Measurements from ENCODE around the gene AEBP1.
A peak's percentile ranks its signal among the peaks of the same experiment; 100 is the strongest.
"Not testable (repeated sequence)": the region's sequence is repeated elsewhere in the genome, so short reads cannot be mapped to it uniquely, and the experiment has no call there.

AEBP1 gene

DNA sequence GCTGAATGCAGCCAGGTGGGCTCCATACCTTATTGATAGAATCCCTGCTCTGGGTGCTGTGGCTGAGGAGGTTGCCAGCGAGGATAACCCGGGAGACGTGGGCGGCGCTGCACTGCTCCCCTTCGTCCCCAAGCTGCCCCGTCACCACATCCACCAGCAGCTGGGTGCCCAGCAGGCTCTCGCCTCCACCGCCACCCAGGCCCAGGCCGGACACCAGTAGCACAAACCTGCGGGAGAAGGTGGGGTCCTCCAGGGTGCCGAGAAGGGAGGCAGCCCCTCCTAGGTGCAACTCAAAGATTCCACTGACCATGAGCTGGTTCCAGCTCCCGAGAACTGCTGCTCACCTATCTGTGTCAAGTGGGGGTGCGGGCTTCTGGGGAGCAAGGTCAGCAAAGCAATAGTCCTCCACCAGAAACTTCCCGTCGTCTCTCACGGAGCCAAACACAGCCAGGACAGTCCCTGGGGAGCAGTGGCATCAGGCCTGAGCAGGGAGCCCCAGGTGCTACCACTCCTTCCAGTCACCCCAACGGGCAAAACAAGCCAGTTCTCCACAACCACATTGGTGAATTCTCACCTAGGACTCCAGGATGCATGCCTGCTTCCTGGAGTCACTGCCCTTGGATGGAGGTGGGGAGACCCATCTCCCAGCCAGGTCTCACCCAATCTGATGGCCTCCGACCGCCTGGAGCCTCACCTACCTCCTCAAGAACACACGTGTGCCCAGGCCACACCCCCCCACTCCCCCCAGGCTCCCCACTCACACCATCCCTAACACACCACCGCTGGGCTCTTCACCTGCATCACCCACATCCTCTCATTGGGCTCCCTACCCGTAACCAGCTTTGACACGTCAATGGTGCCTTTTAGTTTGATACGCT, 12.9 kb downstream of the AEBP1 start:
- DNase-seq (ENCODE audit: low read depth in 2 of 3, low spot score in 1 of 3), result no peak

DNA sequence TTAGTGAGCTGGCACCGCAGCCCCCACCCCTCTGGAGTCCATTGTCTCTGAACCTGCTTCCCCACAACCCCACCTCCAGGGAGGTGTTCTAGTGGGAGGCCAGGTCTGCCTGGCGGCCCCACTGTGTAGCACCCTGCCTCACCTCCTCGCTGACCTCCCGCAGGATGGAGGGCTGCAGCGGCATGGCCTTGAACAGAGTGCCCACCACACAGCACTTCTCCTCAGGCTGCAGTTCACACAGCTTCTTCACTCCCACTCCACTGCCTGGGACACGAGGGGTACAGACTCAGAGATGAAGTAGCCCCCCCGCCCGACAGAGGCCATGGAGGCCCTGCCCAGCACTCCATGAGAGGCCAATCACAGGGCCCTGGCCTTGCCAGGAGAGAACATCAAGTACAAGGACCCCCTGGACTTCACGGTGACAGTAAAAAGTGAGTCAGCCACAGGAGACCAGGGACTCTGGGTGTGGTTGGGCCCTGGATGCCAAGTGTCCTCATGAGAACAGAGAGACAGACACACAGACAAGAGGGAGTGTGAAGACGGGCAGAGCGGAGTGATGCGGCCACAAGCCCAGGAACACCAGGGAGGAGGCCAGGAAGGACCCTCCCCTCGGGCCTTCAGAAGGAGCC, 13.8 kb downstream of the AEBP1 start:
- DNase-seq (ENCODE audit: low read depth in 2 of 3, low spot score in 1 of 3), result no peak

DNA sequence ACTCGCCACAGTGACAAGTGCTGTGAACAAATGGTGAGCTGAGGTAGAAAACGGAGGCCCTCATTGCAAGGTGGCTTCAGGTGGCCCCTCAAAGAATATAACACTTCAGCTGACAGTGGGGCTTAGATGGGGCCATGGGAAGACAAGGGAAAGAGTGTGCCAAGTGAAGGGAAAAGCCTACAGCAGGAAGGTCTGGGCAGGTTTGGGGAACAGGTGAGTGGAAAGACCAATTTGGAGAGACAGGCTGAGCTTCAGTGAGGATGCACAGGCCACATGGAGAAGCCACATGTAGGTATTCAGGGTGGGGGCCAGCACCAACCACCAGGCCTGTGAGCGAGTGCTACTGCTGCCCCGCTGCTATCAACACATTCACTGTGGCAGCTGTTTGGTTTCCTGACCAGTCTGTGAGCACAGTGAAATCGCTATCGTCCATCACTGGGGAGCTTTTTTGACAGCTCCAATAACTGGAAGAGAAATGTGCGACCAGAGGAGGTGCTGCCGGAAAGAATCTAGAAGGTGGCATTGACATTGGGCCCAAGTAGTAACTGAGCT, 15.8 kb downstream of the AEBP1 start:
- DNase-seq (ENCODE audit: low read depth in 2 of 3, low spot score in 1 of 3), result no peak

DNA sequence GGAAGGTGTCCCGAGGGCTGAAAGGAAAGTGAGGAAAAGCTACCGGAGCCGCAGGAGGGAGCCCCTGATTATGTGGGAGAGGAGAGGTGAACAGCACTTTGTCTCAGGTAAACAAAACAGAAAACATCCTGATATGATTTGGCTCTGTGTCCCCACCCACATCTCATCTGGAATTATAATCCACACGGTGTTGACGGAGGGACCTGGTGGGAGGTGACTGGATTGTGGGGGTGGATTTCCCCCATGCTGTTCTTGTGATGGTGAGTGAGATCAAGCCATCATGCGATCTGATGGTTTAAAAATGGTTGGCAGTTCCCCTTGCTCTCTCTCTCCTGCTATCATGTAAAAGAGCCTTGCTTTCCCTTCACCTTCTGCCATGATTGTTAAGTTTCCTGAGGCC, 16.2 kb downstream of the AEBP1 start:
- no peak for DNase-seq (ENCODE audit: low read depth in 2 of 3, low spot score in 1 of 3)

DNA sequence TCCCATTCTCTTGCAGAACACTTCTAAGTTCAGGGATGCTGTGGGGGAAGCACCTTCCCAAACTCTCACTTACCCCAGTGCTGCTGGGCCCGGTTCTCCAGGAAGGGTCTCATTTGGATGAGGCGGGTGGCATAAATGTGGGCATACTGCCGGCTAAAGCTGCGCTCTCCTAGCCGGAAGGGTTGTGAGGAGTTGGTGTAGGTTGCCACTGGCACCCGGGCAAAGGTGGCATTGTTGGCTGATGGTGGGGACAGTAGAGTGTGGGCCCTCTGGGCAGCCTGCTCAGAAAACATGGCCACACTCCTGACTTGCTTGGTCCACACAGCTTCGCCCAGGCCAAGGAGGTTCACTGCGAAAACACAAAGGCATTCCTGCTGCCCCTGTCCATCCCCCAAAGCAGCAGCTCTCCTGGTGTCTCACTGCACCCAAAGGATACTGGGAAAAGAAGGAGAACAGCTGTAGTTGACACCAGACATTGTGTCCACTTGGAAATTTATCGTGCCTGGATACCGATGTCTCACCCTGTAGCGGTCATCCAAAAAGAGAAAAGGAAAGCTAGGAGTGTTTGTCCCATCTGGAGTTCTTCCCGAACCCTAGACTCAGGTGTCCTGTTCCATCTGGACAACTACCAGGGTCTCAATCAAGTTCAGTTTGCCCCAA, 17.7 kb downstream of the AEBP1 start:
- DNase-seq (ENCODE audit: low read depth in 2 of 3, low spot score in 1 of 3), result no peak

DNA sequence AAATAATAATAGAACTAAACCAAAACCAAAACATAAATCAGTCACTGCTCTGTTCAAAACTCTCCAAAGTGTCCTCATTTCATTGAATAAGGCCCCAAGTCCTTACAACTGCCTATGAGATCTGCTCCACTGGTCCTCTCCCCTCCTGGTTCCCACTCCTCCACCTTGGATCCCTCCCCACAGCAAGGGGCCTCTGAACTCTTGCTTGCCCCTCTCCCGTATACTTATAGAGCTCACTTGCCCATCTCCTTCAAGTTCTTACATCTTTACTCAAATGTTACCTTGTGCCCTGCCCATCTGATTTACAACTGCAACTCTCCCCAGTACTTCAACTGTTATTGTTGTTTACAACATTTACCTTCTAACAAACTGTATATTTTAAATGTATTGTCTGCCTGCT, 18.4 kb downstream of the AEBP1 start:
- no peak for DNase-seq (ENCODE audit: low read depth in 2 of 3, low spot score in 1 of 3)

DNA sequence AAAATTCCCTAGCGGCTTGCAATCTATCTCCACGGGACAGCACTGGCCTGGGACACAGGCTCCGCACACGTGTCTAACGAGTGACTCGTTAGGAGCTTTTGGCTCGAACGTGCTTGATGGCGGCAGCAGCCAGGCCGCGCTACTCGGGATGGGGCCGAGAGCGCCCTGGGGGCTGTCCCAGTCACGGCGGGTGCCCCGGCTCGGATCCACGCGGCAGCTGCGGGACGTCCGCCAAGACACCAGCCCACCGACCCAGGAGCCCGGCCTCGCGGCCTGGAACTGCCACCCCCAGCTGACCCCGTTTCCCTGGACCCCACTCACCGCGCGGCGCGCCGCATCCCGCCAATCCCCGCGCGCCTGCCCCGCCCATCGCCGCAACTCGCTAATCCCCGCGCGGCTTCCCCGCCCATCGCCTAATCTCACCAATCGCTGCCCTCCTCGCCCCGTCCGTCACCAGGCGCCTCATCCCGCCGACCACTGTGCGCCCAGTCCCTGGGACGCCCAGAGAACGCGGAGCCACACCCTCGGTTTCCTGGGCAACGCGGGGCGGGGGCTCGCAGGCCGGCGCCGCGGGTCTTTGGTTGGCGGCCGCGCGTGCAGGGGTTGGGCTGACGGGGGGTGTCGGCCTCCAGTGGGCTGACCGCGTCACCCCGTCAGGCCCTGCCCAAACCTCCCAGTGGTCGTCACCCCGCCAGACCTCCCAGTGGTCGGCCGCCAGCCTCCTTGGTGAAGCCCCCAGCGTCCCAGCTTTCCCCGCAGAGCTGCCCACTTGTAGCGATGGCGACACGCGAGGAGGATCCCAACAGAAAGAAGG, 19.3 kb downstream of the AEBP1 start, which contains the start of gene POLD2:
Gene POLD2 (minus strand): TSS at position 359 of the 814 bp plus-strand sequence. CDS start 1,495 bp downstream, outside the sequence.
- DNase-seq (ENCODE audit: low read depth in 2 of 3, low spot score in 1 of 3), result peak; percentile 96 to 99 (median 96)

DNA sequence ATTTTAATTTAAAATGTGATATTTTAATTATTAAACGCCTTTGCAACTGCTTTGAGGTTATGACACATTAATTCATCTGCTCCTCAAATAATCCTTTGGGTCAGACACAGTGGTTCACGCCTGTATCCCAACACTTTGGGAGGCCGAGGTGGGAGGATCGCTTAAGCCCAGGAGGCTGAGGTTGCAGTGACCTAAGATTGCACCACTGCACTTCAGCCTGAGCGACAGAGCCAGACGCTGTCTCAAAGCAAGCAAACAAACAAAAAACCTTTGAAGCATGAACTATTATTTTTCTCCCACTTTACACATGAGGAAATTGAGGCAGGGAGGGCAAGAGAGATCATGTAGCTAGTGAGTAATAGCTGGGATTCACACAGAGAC, 20.7 kb downstream of the AEBP1 start:
- DNase-seq (ENCODE audit: low read depth in 2 of 3, low spot score in 1 of 3), result no peak

DNA sequence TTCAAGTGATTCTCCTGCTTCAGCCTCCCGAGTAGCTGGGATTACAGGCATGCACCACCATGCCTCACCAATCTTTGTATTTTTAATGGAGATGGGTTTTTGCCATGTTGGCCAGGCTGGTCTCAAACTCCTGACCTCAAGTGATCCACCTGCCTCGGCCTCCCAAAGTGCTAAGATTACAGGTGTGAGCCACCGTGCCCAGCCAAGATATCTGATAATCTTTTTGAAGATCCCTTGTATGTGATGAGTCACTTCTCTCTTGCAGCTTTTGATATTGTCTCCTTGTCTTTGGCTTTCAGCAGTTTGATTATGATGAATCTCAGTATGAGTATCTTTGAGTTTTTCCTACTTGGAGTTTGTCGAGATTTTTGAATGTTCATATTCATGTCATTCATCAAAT, 22.4 kb downstream of the AEBP1 start:
- DNase-seq (ENCODE audit: low read depth in 2 of 3, low spot score in 1 of 3), result not testable (repeated sequence)

DNA sequence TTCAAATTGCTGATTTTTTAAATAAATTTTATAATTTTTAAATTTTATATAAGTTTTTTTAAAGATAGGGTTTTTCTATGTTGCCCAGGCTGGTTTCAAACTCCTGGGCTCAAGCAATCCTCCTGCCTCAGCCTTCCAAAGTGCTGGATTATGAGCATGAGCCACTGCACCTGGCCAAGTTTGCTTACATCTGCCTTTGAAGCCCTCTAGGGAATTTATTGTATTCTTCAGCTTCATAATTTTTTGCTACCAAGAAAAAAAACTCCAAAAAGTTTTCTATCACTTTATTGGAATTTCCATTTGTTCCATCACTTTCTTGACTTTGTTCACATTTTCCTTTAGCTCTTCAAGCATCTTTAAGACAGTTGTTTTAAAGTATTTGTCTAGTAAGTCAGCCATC, 23.0 kb downstream of the AEBP1 start:
- no peak for DNase-seq (ENCODE audit: low read depth in 2 of 3, low spot score in 1 of 3)

DNA sequence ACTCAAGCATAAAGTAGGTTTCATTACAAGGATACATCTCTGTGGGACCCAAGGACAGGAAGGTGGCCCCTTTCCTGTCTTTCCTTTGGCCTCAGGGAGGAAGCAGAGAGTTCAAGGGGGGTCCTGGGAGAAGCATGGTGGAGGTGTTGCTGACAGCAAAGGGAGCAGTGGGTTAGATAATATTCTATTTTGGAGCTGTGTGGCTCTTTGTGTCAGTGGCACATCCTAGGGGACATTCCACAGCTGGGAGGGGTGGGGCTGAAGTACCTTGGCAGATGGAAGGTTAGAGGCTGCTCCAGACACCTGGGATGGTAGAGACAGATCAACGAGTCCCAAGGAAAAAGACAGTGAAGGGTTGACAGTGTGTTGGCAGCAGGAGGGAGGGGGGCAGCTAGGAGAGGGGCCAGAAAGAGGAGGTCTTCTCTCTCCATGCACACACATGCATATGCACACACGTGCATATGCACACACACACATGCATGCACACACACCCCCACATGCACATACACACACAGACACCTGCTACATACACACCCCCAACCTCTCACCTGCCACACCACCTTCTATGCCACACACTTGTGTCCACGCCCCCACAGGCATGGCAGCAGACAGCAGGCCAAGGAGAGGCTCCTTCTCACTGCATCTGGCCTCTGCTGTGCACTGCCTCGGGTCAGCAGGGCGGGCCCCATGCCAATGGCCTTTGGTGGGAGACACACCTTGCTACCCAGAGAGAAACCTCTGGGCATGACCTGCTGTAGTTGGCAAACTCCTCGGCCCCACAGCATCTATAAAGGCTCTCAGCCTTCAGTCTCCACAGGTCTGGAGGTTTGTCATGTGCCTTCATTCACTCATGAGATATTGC, 24.8 kb downstream of the AEBP1 start:
- no peak for DNase-seq (ENCODE audit: low read depth in 2 of 3, low spot score in 1 of 3)

DNA sequence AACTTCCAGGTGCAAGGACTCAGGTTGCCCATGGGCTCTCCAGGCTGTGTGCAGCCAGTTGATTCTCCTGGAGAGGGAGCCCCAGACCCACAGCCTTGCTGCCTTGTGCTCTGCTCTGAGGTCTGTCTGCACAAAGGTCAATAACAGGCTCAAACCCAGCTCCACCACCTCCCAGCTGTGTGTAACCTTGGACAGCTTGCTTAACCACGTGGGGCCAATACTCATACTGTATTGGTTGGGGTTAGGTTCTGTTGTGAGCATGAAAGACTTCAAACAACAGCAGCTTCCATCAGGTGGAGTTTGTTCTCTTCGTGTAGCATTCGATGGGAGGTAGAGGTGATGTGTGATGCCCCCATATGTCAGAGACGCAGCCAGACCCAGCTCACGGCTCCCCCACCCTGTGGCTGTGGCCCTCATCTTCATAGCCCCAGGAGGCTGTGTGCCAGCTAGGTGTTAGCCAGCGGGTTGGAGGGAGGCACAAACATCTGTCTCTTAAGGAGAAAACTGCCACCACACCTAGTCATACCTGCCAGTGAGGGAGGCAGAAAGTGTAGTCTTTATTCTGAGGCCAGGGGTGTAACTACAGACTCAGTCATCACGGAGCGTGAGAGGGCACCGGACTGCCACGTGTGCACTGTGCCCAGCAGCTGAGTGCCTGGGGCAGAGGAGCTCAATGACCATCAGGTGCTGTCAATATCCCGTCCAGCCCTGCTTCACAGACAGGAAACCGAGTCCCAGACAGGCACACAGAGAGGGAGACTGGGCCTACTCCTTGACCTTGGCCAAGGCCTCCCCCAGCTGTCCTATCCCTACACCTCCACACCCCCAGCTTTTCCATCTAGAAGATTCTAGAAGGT, 27.3 kb downstream of the AEBP1 start:
- DNase-seq (ENCODE audit: low read depth in 2 of 3, low spot score in 1 of 3), result no peak

DNA sequence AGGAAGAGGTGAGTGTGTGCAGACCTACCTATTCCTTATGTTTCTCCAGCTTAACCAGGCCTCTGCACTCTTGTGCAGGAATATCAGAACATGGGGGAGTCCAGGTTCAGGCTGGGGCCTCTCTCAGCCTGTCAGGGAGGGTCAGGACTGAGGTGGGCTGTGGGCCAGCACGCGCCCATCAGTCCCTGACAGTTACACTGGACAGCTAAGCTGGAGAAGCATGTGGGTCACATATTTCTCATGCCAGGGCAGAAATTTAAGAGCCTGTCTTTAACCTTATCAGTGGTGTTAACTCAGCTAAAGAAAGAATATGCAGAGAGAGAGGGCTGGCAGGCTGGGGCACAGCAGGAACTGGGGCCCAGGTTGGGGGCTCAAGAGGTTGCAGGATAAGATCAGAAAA, 27.9 kb downstream of the AEBP1 start:
- no peak for DNase-seq (ENCODE audit: low read depth in 2 of 3, low spot score in 1 of 3)

DNA sequence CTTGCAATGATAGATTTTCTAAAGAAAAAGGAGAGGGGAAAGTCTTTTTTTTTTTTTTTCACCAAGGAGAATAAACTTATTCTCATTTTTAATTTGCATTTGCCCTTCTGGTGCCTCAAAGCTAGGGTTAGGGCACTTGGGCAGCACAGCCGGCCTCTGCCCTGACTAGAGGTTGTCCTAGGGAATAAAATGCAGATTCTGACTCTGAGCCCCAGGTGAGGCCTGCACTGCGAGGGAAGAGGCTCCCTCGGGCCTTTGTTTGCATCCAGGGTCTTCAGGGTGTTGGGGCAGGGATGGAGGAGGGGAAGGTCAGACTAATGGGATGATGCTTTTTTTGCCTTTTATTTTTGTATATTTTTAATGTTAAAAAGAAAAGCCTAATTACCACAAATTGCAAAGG, 29.1 kb downstream of the AEBP1 start:
- no peak for DNase-seq (ENCODE audit: low read depth in 2 of 3, low spot score in 1 of 3)

DNA sequence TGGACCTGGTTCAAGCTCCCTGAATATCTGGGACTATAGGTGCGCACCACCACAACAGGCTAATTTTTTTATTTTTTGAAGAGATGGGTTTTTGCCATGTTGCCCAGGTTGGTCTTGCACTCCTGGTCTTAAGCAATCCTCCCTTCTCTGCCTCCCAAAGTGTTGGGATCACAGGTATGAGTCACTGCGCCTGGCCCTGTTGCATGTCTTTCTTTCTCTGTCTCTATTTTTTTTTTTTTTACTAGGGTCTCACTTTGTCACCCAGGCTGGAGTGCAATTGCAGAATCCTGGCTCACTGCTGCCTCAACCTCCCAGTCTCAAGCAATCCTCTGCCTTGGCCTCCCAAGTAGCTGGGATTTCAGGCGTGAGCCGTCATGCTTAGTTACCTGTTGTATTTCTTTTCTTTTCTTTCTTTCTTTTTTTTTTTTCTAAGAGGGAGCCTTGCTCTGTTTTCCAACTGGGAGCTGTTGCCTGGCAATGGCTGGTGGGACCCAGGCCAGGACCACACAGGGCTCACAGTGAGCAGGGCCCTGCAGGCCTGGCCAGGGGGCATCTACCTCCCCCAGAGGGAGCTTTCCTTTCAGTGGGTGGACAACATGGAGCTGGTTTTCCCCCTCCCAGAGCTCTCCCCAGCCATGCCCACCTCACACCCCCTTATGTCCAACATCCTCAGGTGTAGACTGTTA, 30.9 kb downstream of the AEBP1 start:
- DNase-seq (ENCODE audit: low read depth in 2 of 3, low spot score in 1 of 3), result no peak

DNA sequence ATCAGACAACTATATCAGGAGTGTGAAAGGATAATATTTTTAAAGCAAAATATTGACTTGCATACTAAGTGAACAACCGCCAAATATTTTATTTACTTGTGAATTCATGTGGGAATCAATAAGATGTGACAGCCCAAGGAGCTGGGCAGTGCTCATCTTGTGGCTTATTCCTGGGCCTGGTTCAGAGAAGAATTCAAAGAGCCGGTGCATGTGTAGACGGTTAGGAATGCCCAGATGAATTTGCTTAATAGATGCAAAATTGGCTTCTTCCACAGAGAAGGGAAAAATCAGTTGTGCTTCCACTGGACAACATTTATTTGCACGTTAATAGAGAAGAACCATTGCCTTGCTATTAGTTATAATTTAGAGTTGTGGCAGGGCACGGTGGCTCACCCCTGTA, 32.6 kb downstream of the AEBP1 start:
- no peak for DNase-seq (ENCODE audit: low read depth in 2 of 3, low spot score in 1 of 3)

DNA sequence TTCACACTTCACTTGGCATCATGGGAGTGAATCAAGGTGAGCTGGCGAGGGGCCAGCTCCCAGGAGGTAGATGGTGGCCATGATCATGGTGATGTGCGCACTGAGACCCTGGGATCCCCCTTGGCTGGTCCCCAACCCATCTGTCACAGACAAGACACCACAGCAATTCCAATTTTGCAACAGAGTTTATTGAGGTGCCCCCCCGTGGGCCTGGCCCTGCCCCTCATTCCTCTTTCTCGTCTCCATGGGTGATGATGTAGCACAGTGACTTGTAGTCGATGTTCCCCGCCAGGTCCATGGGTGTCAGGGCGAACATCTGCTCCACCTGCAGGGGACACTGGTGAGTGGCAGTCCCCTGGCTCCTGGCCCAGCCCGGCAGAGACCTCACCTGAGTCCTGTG, 34.6 kb downstream of the AEBP1 start:
- DNase-seq (ENCODE audit: low read depth in 2 of 3, low spot score in 1 of 3), result no peak

DNA sequence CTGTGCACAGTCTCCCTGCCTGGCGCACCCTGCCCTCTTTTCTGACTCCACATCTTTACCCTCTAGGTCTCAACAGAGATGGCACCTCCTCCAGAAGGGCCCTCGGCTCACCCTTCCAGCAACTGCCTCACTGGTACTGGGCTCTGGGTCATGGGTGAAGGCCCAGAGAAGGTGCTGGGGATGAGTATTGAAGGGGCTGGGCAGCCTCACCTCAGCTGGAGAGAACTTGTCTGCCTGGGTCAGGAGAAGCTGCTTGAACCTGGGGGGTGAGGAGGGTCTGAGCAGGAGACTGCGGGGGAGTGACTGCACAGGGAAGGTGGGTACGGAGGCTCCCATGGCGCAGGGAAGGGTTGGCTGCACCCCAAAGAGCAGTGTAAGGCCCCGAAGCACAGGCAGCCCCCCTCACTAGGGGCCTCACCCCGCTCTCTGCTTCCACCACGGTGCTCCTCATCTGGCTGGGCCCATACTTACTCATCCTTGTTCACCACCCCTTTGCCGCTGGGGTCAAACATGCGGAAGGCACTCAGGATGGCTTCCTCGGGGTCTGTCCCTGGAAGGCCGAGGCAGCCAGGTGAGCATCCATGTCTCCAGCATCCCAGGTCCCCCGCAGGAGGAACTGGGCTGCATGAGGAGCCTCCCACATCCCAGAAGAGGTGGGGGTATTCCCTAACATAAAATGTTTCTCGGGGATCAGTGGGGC, 35.3 kb downstream of the AEBP1 start:
- no peak for DNase-seq (ENCODE audit: low read depth in 2 of 3, low spot score in 1 of 3)
